Stimulated activated naive CD8-positive, alpha-beta T cell treated with anti-CD3 and anti-CD28 coated beads, Interleukin-15, Interleukin-2, amounts not matched to agents 100 ng/mL and 50 ng/mL, for 24 hours (primary cell): ENCODE results near the gene NOM1.

Source experiments
- H3K27ac Mint-ChIP-seq: one replicate; pipeline ENCODE4 v1.8.0; 2021; ENCODE audit warnings: mild to moderate bottlenecking, mixed read lengths
- H3K27me3 Mint-ChIP-seq: one replicate; pipeline ENCODE4 v1.8.0; 2021; ENCODE audit warnings: mixed read lengths
- H3K36me3 Mint-ChIP-seq: one replicate; pipeline ENCODE4 v1.8.0; 2021; ENCODE audit warnings: low read depth, mixed read lengths
- H3K4me1 Mint-ChIP-seq: one replicate; pipeline ENCODE4 v1.8.0; 2021; ENCODE audit warnings: low read depth, mixed read lengths
- H3K4me3 Mint-ChIP-seq: one replicate; pipeline ENCODE4 v1.8.0; 2021; ENCODE audit warnings: mild to moderate bottlenecking, mixed read lengths
- H3K9me3 Mint-ChIP-seq: one replicate; pipeline ENCODE4 v1.8.0; 2021; ENCODE audit warnings: mixed read lengths

The NOM1 gene

GRCh38 chr7:157012113-157012547 lies 62.6 kb downstream of the NOM1 start:
- Mint-ChIP-seq H3K4me3 (no peak overlapping the region), H3K9me3 (no peaks in the 10 kb centered on the region), H3K27ac (no peak overlapping the region), H3K36me3 (no peaks in the 10 kb centered on the region), H3K4me1 (peaks cover 23% of the 10 kb centered on the region), H3K27me3 (peaks cover 85% of the 10 kb centered on the region)

GRCh38 chr7:157013101-157013500 lies 63.6 kb downstream of the NOM1 start:
- Mint-ChIP-seq H3K27ac (no peak overlapping the region), H3K9me3 (no peaks in the 10 kb centered on the region), H3K4me3 (no peak overlapping the region), H3K4me1 (peaks cover 23% of the 10 kb centered on the region), H3K36me3 (no peaks in the 10 kb centered on the region), H3K27me3 (peaks cover 80% of the 10 kb centered on the region)

GRCh38 chr7:157013602-157014549 lies 64.4 kb downstream of the NOM1 start:
- Mint-ChIP-seq H3K36me3 (no peaks in the 10 kb centered on the region), H3K27ac (no peak overlapping the region), H3K27me3 (peaks cover 80% of the 10 kb centered on the region), H3K4me3 (no peak overlapping the region), H3K9me3 (no peaks in the 10 kb centered on the region), H3K4me1 (peaks cover 28% of the 10 kb centered on the region)

- H3K27ac Mint-ChIP-seq: no peak overlapping the region
- peaks cover 28% of the 10 kb centered on the region for H3K4me1 Mint-ChIP-seq
- no peak overlapping the region for H3K4me3 Mint-ChIP-seq
- H3K36me3 Mint-ChIP-seq: no peaks in the 10 kb centered on the region
- peaks cover 81% of the 10 kb centered on the region for H3K27me3 Mint-ChIP-seq
- H3K9me3 Mint-ChIP-seq: no peaks in the 10 kb centered on the region
Measured at GRCh38 chr7:157014635-157015555, 65.4 kb downstream of the NOM1 start.

- Mint-ChIP-seq H3K9me3 (no peaks in the 10 kb centered on the region), H3K27me3 (peaks cover 88% of the 10 kb centered on the region), H3K36me3 (no peaks in the 10 kb centered on the region), H3K4me1 (peaks cover 34% of the 10 kb centered on the region), H3K27ac (no peak overlapping the region), H3K4me3 (no peak overlapping the region)
Measured at GRCh38 chr7:157016024-157016351, 66.5 kb downstream of the NOM1 start.

- Mint-ChIP-seq H3K9me3 (no peaks in the 10 kb centered on the region), H3K27me3 (peaks cover 83% of the 10 kb centered on the region), H3K4me3 (no peak overlapping the region), H3K36me3 (no peaks in the 10 kb centered on the region), H3K4me1 (peaks cover 29% of the 10 kb centered on the region), H3K27ac (no peak overlapping the region)
Measured at GRCh38 chr7:157016352-157017041, 67.0 kb downstream of the NOM1 start.

- no peak overlapping the region for H3K27ac Mint-ChIP-seq
- peaks cover 22% of the 10 kb centered on the region for H3K4me1 Mint-ChIP-seq
- H3K27me3 Mint-ChIP-seq: peaks cover 80% of the 10 kb centered on the region
- no peaks in the 10 kb centered on the region for H3K9me3 Mint-ChIP-seq
- H3K36me3 Mint-ChIP-seq: no peaks in the 10 kb centered on the region
- H3K4me3 Mint-ChIP-seq: no peak overlapping the region
Measured at GRCh38 chr7:157017149-157017548, 67.6 kb downstream of the NOM1 start.

GRCh38 chr7:157017603-157018327 lies 68.3 kb downstream of the NOM1 start:
- H3K27me3 Mint-ChIP-seq: peaks cover 80% of the 10 kb centered on the region
- no peaks in the 10 kb centered on the region for H3K9me3 Mint-ChIP-seq
- no peak overlapping the region for H3K27ac Mint-ChIP-seq
- H3K36me3 Mint-ChIP-seq: no peaks in the 10 kb centered on the region
- peaks cover 21% of the 10 kb centered on the region for H3K4me1 Mint-ChIP-seq
- no peak overlapping the region for H3K4me3 Mint-ChIP-seq

GRCh38 chr7:157018328-157018996 lies 69.0 kb downstream of the NOM1 start:
- H3K27ac Mint-ChIP-seq: no peak overlapping the region
- H3K9me3 Mint-ChIP-seq: no peaks in the 10 kb centered on the region
- H3K4me1 Mint-ChIP-seq: peaks cover 21% of the 10 kb centered on the region
- peak overlapping the region; percentile 41 for H3K4me3 Mint-ChIP-seq
- H3K27me3 Mint-ChIP-seq: peaks cover 80% of the 10 kb centered on the region
- no peaks in the 10 kb centered on the region for H3K36me3 Mint-ChIP-seq

GRCh38 chr7:157018997-157019608 lies 69.6 kb downstream of the NOM1 start:
- H3K27ac Mint-ChIP-seq: no peak overlapping the region
- H3K36me3 Mint-ChIP-seq: no peaks in the 10 kb centered on the region
- no peaks in the 10 kb centered on the region for H3K9me3 Mint-ChIP-seq
- peak overlapping the region; percentile 51 for H3K4me3 Mint-ChIP-seq
- peaks cover 21% of the 10 kb centered on the region for H3K4me1 Mint-ChIP-seq
- H3K27me3 Mint-ChIP-seq: peaks cover 80% of the 10 kb centered on the region

- no peak overlapping the region for H3K4me3 Mint-ChIP-seq
Measured at GRCh38 chr7:157019718-157020451, 70.4 kb downstream of the NOM1 start.

GRCh38 chr7:157020514-157021070 lies 71.1 kb downstream of the NOM1 start:
- Mint-ChIP-seq H3K27me3 (peaks cover 80% of the 10 kb centered on the region), H3K4me3 (peak overlapping the region; percentile 20), H3K27ac (no peak overlapping the region)

More at GRCh38 chr7:157019718-157020451, 70.4 kb downstream of the NOM1 start:
- peaks cover 80% of the 10 kb centered on the region for H3K27me3 Mint-ChIP-seq
- H3K36me3 Mint-ChIP-seq: no peaks in the 10 kb centered on the region
- no peaks in the 10 kb centered on the region for H3K9me3 Mint-ChIP-seq
- H3K4me1 Mint-ChIP-seq: peaks cover 21% of the 10 kb centered on the region
- H3K27ac Mint-ChIP-seq: no peak overlapping the region

More at GRCh38 chr7:157020514-157021070, 71.1 kb downstream of the NOM1 start:
- Mint-ChIP-seq H3K4me1 (peaks cover 21% of the 10 kb centered on the region), H3K36me3 (no peaks in the 10 kb centered on the region), H3K9me3 (no peaks in the 10 kb centered on the region)
